SKM-1 treated with dmso at 0.1 percent for 144 hours (cell line): ENCODE data around the gene CAND2.

Source experiments
- DNase-seq: peaks from one replicate; lab custom pipeline; 2025; ENCODE audit not compliant: unreplicated experiment; lab: John Stamatoyannopoulos, UW

CAND2 gene

GRCh38 chr3:12796171-12797123 is at the start of gene CAND2:
Gene CAND2 (plus strand): TSS chr3:12796680. CDS start chr3:12796721, 41 bp downstream.
- DNase-seq, result no peak

GRCh38 chr3:12748477-12748876 is 48.0 kb upstream of the CAND2 start:
- no peak for DNase-seq

GRCh38 chr3:12750223-12750622 is 46.3 kb upstream of the CAND2 start:
- DNase-seq, result no peak

GRCh38 chr3:12750658-12751071 is 45.8 kb upstream of the CAND2 start:
- DNase-seq, result no peak

GRCh38 chr3:12751571-12751970 is 44.9 kb upstream of the CAND2 start:
- no peak for DNase-seq

GRCh38 chr3:12752102-12752501 is 44.4 kb upstream of the CAND2 start:
- no peak for DNase-seq

- DNase-seq, result no peak
These were observed 43.7 kb upstream of the CAND2 start for GRCh38 chr3:12752809-12753208.

GRCh38 chr3:12753275-12754028 is 43.0 kb upstream of the CAND2 start:
- DNase-seq, result no peak

- no peak for DNase-seq
These were observed 42.2 kb upstream of the CAND2 start for GRCh38 chr3:12754313-12754712.

- DNase-seq, result no peak
These were observed 40.7 kb upstream of the CAND2 start for GRCh38 chr3:12755754-12756153.

- DNase-seq, result no peak
These were observed 40.3 kb upstream of the CAND2 start for GRCh38 chr3:12756175-12756574.

GRCh38 chr3:12756635-12757034 is 39.8 kb upstream of the CAND2 start:
- no peak for DNase-seq

GRCh38 chr3:12758025-12758781 is 38.3 kb upstream of the CAND2 start:
- DNase-seq, result no peak

- no peak for DNase-seq
These were observed 37.3 kb upstream of the CAND2 start, which contains the start of gene TMEM40 for GRCh38 chr3:12759097-12759679. Gene TMEM40 (minus strand): TSS chr3:12759259. CDS start chr3:12749832, 9,427 bp downstream.

- no peak for DNase-seq
These were observed 36.6 kb upstream of the CAND2 start for GRCh38 chr3:12759693-12760565.

- no peak for DNase-seq
These were observed 32.2 kb upstream of the CAND2 start for GRCh38 chr3:12764171-12764776.

GRCh38 chr3:12766541-12766940 is 29.9 kb upstream of the CAND2 start:
- DNase-seq, result no peak

- no peak for DNase-seq
These were observed 27.6 kb upstream of the CAND2 start for GRCh38 chr3:12768579-12769527.
